WTC11 (cell line): ENCODE data around the gene EPHA1.

Experiments
- PRDM15 ChIP-seq: sonication (generic); formaldehyde crosslinking; IDR thresholded peaks from 2 replicates; pipeline ENCODE4 v1.8.0; 2022; ENCODE audit warnings: missing genetic modification reagents
- SMAD3 ChIP-seq: sonication (generic); formaldehyde crosslinking; IDR thresholded peaks from 2 replicates; pipeline ENCODE4 v1.8.0; 2022; ENCODE audit warnings: missing genetic modification reagents, mild to moderate bottlenecking, borderline replicate concordance
- STAT6 ChIP-seq: sonication (generic); formaldehyde crosslinking; conservative IDR thresholded peaks from 2 replicates; pipeline ENCODE4 v1.8.1; 2023; ENCODE audit warnings: mild to moderate bottlenecking, low read depth, missing genetic modification reagents, moderate library complexity
- TF ChIP-seq, protein P1 (sequence below): fragments of 200-600 bp; IDR thresholded peaks from 2 replicates; pipeline ENCODE4 v1.8.0; 2022; ENCODE audit warnings: antibody characterized with exemption
- TF ChIP-seq, protein P2 (sequence below): sonication (generic); formaldehyde crosslinking; IDR thresholded peaks from 2 replicates; pipeline ENCODE4 v1.8.1; 2023; ENCODE audit warnings: mild to moderate bottlenecking, missing genetic modification reagents, borderline replicate concordance

GRCh38 chr7:143436325-143436946 lies 27.8 kb upstream of the EPHA1 start:
- TF ChIP-seq STAT6 = no peak
- TF ChIP-seq SMAD3 (CRISPR knock-in tag) = no peak
- TF ChIP-seq PRDM15 (CRISPR knock-in tag) = no peak
- TF ChIP-seq, protein P1, sequence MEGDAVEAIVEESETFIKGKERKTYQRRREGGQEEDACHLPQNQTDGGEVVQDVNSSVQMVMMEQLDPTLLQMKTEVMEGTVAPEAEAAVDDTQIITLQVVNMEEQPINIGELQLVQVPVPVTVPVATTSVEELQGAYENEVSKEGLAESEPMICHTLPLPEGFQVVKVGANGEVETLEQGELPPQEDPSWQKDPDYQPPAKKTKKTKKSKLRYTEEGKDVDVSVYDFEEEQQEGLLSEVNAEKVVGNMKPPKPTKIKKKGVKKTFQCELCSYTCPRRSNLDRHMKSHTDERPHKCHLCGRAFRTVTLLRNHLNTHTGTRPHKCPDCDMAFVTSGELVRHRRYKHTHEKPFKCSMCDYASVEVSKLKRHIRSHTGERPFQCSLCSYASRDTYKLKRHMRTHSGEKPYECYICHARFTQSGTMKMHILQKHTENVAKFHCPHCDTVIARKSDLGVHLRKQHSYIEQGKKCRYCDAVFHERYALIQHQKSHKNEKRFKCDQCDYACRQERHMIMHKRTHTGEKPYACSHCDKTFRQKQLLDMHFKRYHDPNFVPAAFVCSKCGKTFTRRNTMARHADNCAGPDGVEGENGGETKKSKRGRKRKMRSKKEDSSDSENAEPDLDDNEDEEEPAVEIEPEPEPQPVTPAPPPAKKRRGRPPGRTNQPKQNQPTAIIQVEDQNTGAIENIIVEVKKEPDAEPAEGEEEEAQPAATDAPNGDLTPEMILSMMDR = no peak
- TF ChIP-seq, protein P2, sequence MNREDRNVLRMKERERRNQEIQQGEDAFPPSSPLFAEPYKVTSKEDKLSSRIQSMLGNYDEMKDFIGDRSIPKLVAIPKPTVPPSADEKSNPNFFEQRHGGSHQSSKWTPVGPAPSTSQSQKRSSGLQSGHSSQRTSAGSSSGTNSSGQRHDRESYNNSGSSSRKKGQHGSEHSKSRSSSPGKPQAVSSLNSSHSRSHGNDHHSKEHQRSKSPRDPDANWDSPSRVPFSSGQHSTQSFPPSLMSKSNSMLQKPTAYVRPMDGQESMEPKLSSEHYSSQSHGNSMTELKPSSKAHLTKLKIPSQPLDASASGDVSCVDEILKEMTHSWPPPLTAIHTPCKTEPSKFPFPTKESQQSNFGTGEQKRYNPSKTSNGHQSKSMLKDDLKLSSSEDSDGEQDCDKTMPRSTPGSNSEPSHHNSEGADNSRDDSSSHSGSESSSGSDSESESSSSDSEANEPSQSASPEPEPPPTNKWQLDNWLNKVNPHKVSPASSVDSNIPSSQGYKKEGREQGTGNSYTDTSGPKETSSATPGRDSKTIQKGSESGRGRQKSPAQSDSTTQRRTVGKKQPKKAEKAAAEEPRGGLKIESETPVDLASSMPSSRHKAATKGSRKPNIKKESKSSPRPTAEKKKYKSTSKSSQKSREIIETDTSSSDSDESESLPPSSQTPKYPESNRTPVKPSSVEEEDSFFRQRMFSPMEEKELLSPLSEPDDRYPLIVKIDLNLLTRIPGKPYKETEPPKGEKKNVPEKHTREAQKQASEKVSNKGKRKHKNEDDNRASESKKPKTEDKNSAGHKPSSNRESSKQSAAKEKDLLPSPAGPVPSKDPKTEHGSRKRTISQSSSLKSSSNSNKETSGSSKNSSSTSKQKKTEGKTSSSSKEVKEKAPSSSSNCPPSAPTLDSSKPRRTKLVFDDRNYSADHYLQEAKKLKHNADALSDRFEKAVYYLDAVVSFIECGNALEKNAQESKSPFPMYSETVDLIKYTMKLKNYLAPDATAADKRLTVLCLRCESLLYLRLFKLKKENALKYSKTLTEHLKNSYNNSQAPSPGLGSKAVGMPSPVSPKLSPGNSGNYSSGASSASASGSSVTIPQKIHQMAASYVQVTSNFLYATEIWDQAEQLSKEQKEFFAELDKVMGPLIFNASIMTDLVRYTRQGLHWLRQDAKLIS (CRISPR knock-in tag) = no peak
